HCT116 (cell line): ENCODE data around the gene PLEKHG1. TPM values are rescaled to one million over a fixed set of nuclear protein-coding genes. Genes with fewer than 3 reads are reported as not detected.

ENCODE experiments used
- ATAC-seq: fragments of 200-7000 bp; cut with Tn5 transposase; 2 replicates; pipeline ENCODE4 v1.9.1; 2020; ENCODE audit warnings: mild to moderate bottlenecking, moderate library complexity
- BruUV-seq: library from RNA; stranded (reverse); fragments of 400-500 nt; replicated peaks from 2 replicates; lab custom pipeline; 2021; lab: Mats Ljungman, UMichigan
- CTCF ChIA-PET: fragments of 300-600 bp; sonication (Branson Sonifier 250); formaldehyde crosslinking; loops from one replicate; lab custom pipeline; 2021; ENCODE audit warnings: antibody characterized with exemption; lab: Charles Lee
- POLR2A ChIA-PET: fragments of 300-600, 350-600 bp; sonication (Branson Sonifier 250); formaldehyde crosslinking; loops from one replicate; lab custom pipeline; 2021; ENCODE audit warnings: antibody characterized with exemption; lab: Charles Lee
- RAD21 ChIA-PET, 2 experiments: fragments of 300-600 bp; sonication (Branson Sonifier 250); formaldehyde crosslinking; loops; one replicate each; lab custom pipeline; 2023; ENCODE audit warnings: low total read pairs in 2 of 2; ENCODE audit not compliant: uncharacterized antibody in 2 of 2, unreplicated experiment in 2 of 2, low non-redundant PET in 1 of 2; lab: Charles Lee
- DNase-seq: peaks from one replicate; pipeline ENCODE4 v3.0.0-alpha.2; 2010; ENCODE audit warnings: low read depth, low spot score
- H2AFZ ChIP-seq: fragments of 200-600 bp; shearing (Covaris generic), sonication (generic); 2 replicates; pipeline ENCODE4 v1.6.1; 2017; ENCODE audit warnings: low read depth, mixed run types, mixed read lengths, antibody characterized with exemption, low read length; ENCODE audit not compliant: poor library complexity, severe bottlenecking
- H3K27ac ChIP-seq: 2 replicates; pipeline ENCODE4 v1.5.1; 2012; ENCODE audit warnings: low read depth, low read length
- H3K27me3 ChIP-seq: fragments of 200-600 bp; sonication (generic); 2 replicates; pipeline ENCODE4 v1.6.1; 2016; ENCODE audit warnings: mixed run types, low read length, mixed read lengths; ENCODE audit not compliant: insufficient read depth
- H3K36me3 ChIP-seq, 2 experiments: fragments of 200-500 bp in 1 of 2; fragments of 200-600 bp in 1 of 2; sonication (Bioruptor generic) in 1 of 2; sonication (generic) in 1 of 2; 2 replicates each; pipeline versions ENCODE4 v1.5.1 to v1.6.1; 2014 to 2016; ENCODE audit warnings: low read length in 2 of 2, inconsistent platforms in 1 of 2, mixed read lengths in 1 of 2, mixed run types in 1 of 2; ENCODE audit not compliant: insufficient read depth in 2 of 2, control insufficient read depth in 1 of 2
- H3K4me1 ChIP-seq, 2 experiments: fragments of 200-600 bp in 1 of 2; sonication (generic) in 1 of 2; 2 replicates each; pipeline versions ENCODE4 v1.5.1 to v1.6.1; 2012 to 2017; ENCODE audit warnings: low read length in 2 of 2, inconsistent platforms in 1 of 2, mild to moderate bottlenecking in 1 of 2, mixed read lengths in 1 of 2, mixed run types in 1 of 2, moderate library complexity in 1 of 2; ENCODE audit not compliant: insufficient read depth in 2 of 2, control insufficient read depth in 1 of 2
- H3K4me2 ChIP-seq: fragments of 200-600 bp; sonication (generic); 2 replicates; pipeline ENCODE4 v1.6.1; 2017; ENCODE audit warnings: mixed run types, low read length, mixed read lengths
- H3K4me3 ChIP-seq, 2 experiments: fragments of 200-600 bp in 1 of 2; sonication (generic) in 1 of 2; replicated peaks in 1 of 2; 2 replicates each; pipeline ENCODE4 v1.5.1; 2011 to 2016; ENCODE audit warnings: low read length in 2 of 2, control low read depth in 1 of 2, low read depth in 1 of 2, mild to moderate bottlenecking in 1 of 2, mixed read lengths in 1 of 2, mixed run types in 1 of 2
- H3K79me2 ChIP-seq: fragments of 200-600 bp; sonication (generic); 2 replicates; pipeline ENCODE4 v1.6.1; 2017; ENCODE audit warnings: mild to moderate bottlenecking, mixed run types, low read length, moderate library complexity, mixed read lengths; ENCODE audit not compliant: insufficient read depth
- H3K9ac ChIP-seq: fragments of 200-600 bp; sonication (generic); 2 replicates; pipeline ENCODE4 v1.6.1; 2016; ENCODE audit warnings: low read length, mixed read lengths
- H3K9me2 ChIP-seq: fragments of 200-600 bp; sonication (generic), shearing (Covaris generic); 2 replicates; pipeline ENCODE4 v1.6.1; 2017; ENCODE audit warnings: mixed run types, mild to moderate bottlenecking, moderate library complexity; ENCODE audit not compliant: insufficient read depth
- H3K9me3 ChIP-seq, 2 experiments: fragments of 200-500 bp in 1 of 2; fragments of 200-600 bp in 1 of 2; sonication (Bioruptor generic) in 1 of 2; sonication (generic) in 1 of 2; 2 replicates each; pipeline ENCODE4 v1.6.1; 2014 to 2017; ENCODE audit warnings: low read length in 2 of 2, mixed read lengths in 2 of 2, inconsistent platforms in 1 of 2, low read depth in 1 of 2, mild to moderate bottlenecking in 1 of 2, mixed run types in 1 of 2, moderate library complexity in 1 of 2; ENCODE audit not compliant: control insufficient read depth in 1 of 2, insufficient read depth in 1 of 2
- H4K20me1 ChIP-seq: fragments of 200-600 bp; sonication (generic), shearing (Covaris generic); 2 replicates; pipeline ENCODE4 v1.6.1; 2017; ENCODE audit warnings: mixed run types, mild to moderate bottlenecking, moderate library complexity; ENCODE audit not compliant: insufficient read depth
- EGR1 ChIP-seq: IDR thresholded peaks from 2 replicates; pipeline ENCODE4 v1.6.1; 2012; ENCODE audit warnings: low read depth
- ELF1 ChIP-seq: IDR thresholded peaks from 2 replicates; pipeline ENCODE4 v1.6.1; 2012; ENCODE audit warnings: low read depth, borderline replicate concordance
- EZH2 ChIP-seq: fragments of 200-600 bp; sonication (generic); IDR thresholded peaks from 2 replicates; pipeline ENCODE4 v1.6.1; 2017; ENCODE audit warnings: antibody characterized with exemption, mixed run types
- EZH2phosphoT487 ChIP-seq: fragments of 200-600 bp; IDR thresholded peaks from 2 replicates; pipeline ENCODE4 v1.6.1; 2018; ENCODE audit warnings: antibody characterized with exemption, borderline replicate concordance
- JUND ChIP-seq: IDR thresholded peaks from 2 replicates; pipeline ENCODE4 v1.6.1; 2012
- POLR2AphosphoS5 ChIP-seq: IDR thresholded peaks from 2 replicates; pipeline ENCODE4 v1.6.1; 2011; ENCODE audit warnings: mild to moderate bottlenecking, low read depth, low read length, moderate library complexity
- SIN3A ChIP-seq: IDR thresholded peaks from 2 replicates; pipeline ENCODE4 v1.6.1; 2012; ENCODE audit warnings: low read depth
- SP1 ChIP-seq: IDR thresholded peaks from 2 replicates; pipeline ENCODE4 v1.6.1; 2012; ENCODE audit warnings: low read depth
- SRF ChIP-seq: IDR thresholded peaks from 2 replicates; pipeline ENCODE4 v1.6.1; 2012; ENCODE audit warnings: low read depth
- YY1 ChIP-seq: IDR thresholded peaks from 2 replicates; pipeline ENCODE4 v1.6.1; 2011; ENCODE audit warnings: low read length, low read depth, moderate library complexity, mild to moderate bottlenecking; ENCODE audit not compliant: insufficient replicate concordance; ENCODE audit errors: extremely low read depth
- ZNF274 ChIP-seq: fragments of 200-500 bp; sonication (Bioruptor generic); IDR thresholded peaks from 2 replicates; pipeline ENCODE4 v1.6.1; 2014; ENCODE audit warnings: mild to moderate bottlenecking, low read depth, low read length, inconsistent platforms
- intact Hi-C: fragments of 100-400 bp; cut with micrococcal nuclease; formaldehyde crosslinking; loops from 2 replicates; pipeline ENCODE4 v1.10.0; 2022
- total RNA-seq: library from RNA; stranded (reverse); gene quantifications from one replicate; pipeline ENCODE4 v1.2.1, GENCODE V29; 2021; ENCODE audit not compliant: unreplicated experiment
- TF ChIP-seq, protein P1 (sequence below): IDR thresholded peaks from 2 replicates; pipeline ENCODE4 v1.6.1; 2012
- TF ChIP-seq, protein P2 (sequence below): IDR thresholded peaks from 2 replicates; pipeline ENCODE4 v1.6.1; 2011; ENCODE audit warnings: mild to moderate bottlenecking, low read length, moderate library complexity; ENCODE audit not compliant: insufficient replicate concordance; ENCODE audit errors: extremely low read depth

The PLEKHG1 gene
- total RNA-seq, 1 experiment from 2014 or later = 10.4 TPM

GRCh38 chr6:150575836-150576235 lies 23.8 kb upstream of the PLEKHG1 start:
- Histone ChIP-seq H3K9me2 (no peaks in the 10 kb centered on the region), H3K36me3 (no peaks in the 10 kb centered on the region), H3K4me2 (no peak overlapping the region), H3K9me3 (no peaks in the 10 kb centered on the region), H3K4me1 (no peaks in the 10 kb centered on the region), H2AFZ (no peak overlapping the region), H3K9ac (no peak overlapping the region), H3K27ac (no peak overlapping the region), H3K4me3 (no peak overlapping the region), H4K20me1 (no peaks in the 10 kb centered on the region), H3K79me2 (no peaks in the 10 kb centered on the region), H3K27me3 (peaks cover 3% of the 10 kb centered on the region; the same call in 1 of the 2 replicates)
- ChIA-PET CTCF (no interaction called here), RAD21 (no interaction called here), POLR2A (no interaction called here)
- ATAC-seq = no peak
- TF ChIP-seq, protein P1, sequence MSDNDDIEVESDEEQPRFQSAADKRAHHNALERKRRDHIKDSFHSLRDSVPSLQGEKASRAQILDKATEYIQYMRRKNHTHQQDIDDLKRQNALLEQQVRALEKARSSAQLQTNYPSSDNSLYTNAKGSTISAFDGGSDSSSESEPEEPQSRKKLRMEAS = no peak
- TF ChIP-seq, protein P2, sequence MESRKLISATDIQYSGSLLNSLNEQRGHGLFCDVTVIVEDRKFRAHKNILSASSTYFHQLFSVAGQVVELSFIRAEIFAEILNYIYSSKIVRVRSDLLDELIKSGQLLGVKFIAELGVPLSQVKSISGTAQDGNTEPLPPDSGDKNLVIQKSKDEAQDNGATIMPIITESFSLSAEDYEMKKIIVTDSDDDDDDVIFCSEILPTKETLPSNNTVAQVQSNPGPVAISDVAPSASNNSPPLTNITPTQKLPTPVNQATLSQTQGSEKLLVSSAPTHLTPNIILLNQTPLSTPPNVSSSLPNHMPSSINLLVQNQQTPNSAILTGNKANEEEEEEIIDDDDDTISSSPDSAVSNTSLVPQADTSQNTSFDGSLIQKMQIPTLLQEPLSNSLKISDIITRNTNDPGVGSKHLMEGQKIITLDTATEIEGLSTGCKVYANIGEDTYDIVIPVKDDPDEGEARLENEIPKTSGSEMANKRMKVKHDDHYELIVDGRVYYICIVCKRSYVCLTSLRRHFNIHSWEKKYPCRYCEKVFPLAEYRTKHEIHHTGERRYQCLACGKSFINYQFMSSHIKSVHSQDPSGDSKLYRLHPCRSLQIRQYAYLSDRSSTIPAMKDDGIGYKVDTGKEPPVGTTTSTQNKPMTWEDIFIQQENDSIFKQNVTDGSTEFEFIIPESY = no peak
- BruUV-seq = no TSS peak
- intact Hi-C loops = no loop called here
- DNase-seq = no peak

GRCh38 chr6:150576651-150577226 lies 22.9 kb upstream of the PLEKHG1 start:
- Histone ChIP-seq H3K9me3 (no peaks in the 10 kb centered on the region), H3K27ac (no peak overlapping the region), H3K79me2 (no peaks in the 10 kb centered on the region), H3K9ac (no peak overlapping the region), H3K4me3 (no peak overlapping the region), H4K20me1 (no peaks in the 10 kb centered on the region), H2AFZ (no peak overlapping the region), H3K27me3 (no peaks in the 10 kb centered on the region), H3K9me2 (no peaks in the 10 kb centered on the region), H3K4me1 (no peaks in the 10 kb centered on the region), H3K36me3 (no peaks in the 10 kb centered on the region), H3K4me2 (no peak overlapping the region)
- intact Hi-C loops = no loop called here
- BruUV-seq = no TSS peak
- CTCF ChIA-PET = no interaction called here
- DNase-seq = no peak
- no peak for ATAC-seq
- POLR2A ChIA-PET = no interaction called here
- RAD21 ChIA-PET = no interaction called here
- TF ChIP-seq SRF (no peak), YY1 (no peak), POLR2AphosphoS5 (no peak), SP1 (no peak), JUND (no peak), SIN3A (no peak), EZH2 (no peak), EGR1 (no peak), ELF1 (no peak), ZNF274 (no peak), EZH2phosphoT487 (no peak)
- TF ChIP-seq, protein P2 = no peak
